ENCODE results near the gene ZSWIM3. TPM values are rescaled to one million over a fixed set of nuclear protein-coding genes. Genes with fewer than 3 reads are reported as not detected.
A peak's percentile ranks its signal among the peaks of the same experiment; 100 is the strongest.

Gene ZSWIM3
- total and polyA plus RNA-seq, 2 of the 13 experiments (the other 11 are each of a cell fraction or from before 2014, with no cell fraction given) = 5.2 to 5.8 TPM

GRCh38 chr20:45909336-45909808, 52.0 kb downstream of the ZSWIM3 start (continued):
- TF ChIP-seq ZNF614 (CRISPR knock-in tag; IDR thresholded peaks at IDR 0.05; ENCODE audit: borderline replicate concordance) (peak; percentile 6; the same call in 1 of the 2 replicates), ZNF274 (CRISPR knock-in tag; IDR thresholded peaks at IDR 0.05) (no peak), ZNF83 (CRISPR knock-in tag; IDR thresholded peaks at IDR 0.05; ENCODE audit: borderline replicate concordance) (no peak), HNRNPUL1 (IDR thresholded peaks at IDR 0.05; ENCODE audit: low read depth, low read length) (no peak), JARID2 (CRISPR knock-in tag; IDR thresholded peaks at IDR 0.05; ENCODE audit: insufficient replicate concordance) (no peak), DNMT3B (CRISPR knock-in tag; conservative IDR thresholded peaks at IDR 0.05) (no peak), ZNF253 (CRISPR knock-in tag; IDR thresholded peaks at IDR 0.05; ENCODE audit: borderline replicate concordance) (no peak), RARG (CRISPR knock-in tag; IDR thresholded peaks at IDR 0.05; ENCODE audit: low read depth) (no peak), ZNF205 (CRISPR knock-in tag; IDR thresholded peaks at IDR 0.05) (no peak), TIGD3 (CRISPR knock-in tag; IDR thresholded peaks at IDR 0.05; ENCODE audit: borderline replicate concordance) (no peak), ZNF501 (CRISPR knock-in tag; IDR thresholded peaks at IDR 0.05) (peak; percentile 90), FOXP4 (CRISPR knock-in tag; IDR thresholded peaks at IDR 0.05) (peak; percentile 51; the same call in 1 of the 2 replicates), MZF1 (CRISPR knock-in tag; IDR thresholded peaks at IDR 0.05; ENCODE audit: borderline replicate concordance) (no peak), SNAPC2 (CRISPR knock-in tag; IDR thresholded peaks at IDR 0.05) (no peak), HMG20B (CRISPR knock-in tag; conservative IDR thresholded peaks at IDR 0.05) (0 out of 2 replicates have a peak, but pooled peaks have one; percentile 10), FOXO1 (CRISPR knock-in tag; IDR thresholded peaks at IDR 0.05) (peak; percentile 56; the same call in 1 of the 2 replicates)
- TF ChIP-seq, protein P1, sequence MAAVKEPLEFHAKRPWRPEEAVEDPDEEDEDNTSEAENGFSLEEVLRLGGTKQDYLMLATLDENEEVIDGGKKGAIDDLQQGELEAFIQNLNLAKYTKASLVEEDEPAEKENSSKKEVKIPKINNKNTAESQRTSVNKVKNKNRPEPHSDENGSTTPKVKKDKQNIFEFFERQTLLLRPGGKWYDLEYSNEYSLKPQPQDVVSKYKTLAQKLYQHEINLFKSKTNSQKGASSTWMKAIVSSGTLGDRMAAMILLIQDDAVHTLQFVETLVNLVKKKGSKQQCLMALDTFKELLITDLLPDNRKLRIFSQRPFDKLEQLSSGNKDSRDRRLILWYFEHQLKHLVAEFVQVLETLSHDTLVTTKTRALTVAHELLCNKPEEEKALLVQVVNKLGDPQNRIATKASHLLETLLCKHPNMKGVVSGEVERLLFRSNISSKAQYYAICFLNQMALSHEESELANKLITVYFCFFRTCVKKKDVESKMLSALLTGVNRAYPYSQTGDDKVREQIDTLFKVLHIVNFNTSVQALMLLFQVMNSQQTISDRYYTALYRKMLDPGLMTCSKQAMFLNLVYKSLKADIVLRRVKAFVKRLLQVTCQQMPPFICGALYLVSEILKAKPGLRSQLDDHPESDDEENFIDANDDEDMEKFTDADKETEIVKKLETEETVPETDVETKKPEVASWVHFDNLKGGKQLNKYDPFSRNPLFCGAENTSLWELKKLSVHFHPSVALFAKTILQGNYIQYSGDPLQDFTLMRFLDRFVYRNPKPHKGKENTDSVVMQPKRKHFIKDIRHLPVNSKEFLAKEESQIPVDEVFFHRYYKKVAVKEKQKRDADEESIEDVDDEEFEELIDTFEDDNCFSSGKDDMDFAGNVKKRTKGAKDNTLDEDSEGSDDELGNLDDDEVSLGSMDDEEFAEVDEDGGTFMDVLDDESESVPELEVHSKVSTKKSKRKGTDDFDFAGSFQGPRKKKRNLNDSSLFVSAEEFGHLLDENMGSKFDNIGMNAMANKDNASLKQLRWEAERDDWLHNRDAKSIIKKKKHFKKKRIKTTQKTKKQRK (IDR thresholded peaks at IDR 0.05; ENCODE audit: low read length) = no peak
- TF ChIP-seq, protein P2, sequence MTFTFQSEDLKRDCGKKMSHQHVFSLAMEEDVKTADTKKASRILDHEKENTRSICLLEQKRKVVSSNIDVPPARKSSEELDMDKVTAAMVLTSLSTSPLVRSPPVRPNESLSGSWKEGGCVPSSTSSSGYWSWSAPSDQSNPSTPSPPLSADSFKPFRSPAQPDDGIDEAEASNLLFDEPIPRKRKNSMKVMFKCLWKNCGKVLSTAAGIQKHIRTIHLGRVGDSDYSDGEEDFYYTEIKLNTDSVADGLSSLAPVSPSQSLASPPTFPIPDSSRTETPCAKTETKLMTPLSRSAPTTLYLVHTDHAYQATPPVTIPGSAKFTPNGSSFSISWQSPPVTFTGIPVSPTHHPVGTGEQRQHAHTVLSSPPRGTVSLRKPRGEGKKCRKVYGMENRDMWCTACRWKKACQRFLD (CRISPR knock-in tag; IDR thresholded peaks at IDR 0.05; ENCODE audit: borderline replicate concordance) = no peak
- TF ChIP-seq, protein P3, sequence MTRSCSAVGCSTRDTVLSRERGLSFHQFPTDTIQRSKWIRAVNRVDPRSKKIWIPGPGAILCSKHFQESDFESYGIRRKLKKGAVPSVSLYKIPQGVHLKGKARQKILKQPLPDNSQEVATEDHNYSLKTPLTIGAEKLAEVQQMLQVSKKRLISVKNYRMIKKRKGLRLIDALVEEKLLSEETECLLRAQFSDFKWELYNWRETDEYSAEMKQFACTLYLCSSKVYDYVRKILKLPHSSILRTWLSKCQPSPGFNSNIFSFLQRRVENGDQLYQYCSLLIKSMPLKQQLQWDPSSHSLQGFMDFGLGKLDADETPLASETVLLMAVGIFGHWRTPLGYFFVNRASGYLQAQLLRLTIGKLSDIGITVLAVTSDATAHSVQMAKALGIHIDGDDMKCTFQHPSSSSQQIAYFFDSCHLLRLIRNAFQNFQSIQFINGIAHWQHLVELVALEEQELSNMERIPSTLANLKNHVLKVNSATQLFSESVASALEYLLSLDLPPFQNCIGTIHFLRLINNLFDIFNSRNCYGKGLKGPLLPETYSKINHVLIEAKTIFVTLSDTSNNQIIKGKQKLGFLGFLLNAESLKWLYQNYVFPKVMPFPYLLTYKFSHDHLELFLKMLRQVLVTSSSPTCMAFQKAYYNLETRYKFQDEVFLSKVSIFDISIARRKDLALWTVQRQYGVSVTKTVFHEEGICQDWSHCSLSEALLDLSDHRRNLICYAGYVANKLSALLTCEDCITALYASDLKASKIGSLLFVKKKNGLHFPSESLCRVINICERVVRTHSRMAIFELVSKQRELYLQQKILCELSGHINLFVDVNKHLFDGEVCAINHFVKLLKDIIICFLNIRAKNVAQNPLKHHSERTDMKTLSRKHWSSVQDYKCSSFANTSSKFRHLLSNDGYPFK (CRISPR knock-in tag; IDR thresholded peaks at IDR 0.05; ENCODE audit: borderline replicate concordance) = no peak; the same call in 1 of the 2 replicates

Data from HepG2 (cell line).